NCI-H2107 treated with DMSO at 0.1 percent for 48 hours (cell line): Measurements from ENCODE around the gene EBLN2.

ENCODE experiments used
- DNase-seq: peaks from one replicate; lab custom pipeline; 2025; ENCODE audit not compliant: unreplicated experiment; lab: John Stamatoyannopoulos, UW

The EBLN2 gene

DNA sequence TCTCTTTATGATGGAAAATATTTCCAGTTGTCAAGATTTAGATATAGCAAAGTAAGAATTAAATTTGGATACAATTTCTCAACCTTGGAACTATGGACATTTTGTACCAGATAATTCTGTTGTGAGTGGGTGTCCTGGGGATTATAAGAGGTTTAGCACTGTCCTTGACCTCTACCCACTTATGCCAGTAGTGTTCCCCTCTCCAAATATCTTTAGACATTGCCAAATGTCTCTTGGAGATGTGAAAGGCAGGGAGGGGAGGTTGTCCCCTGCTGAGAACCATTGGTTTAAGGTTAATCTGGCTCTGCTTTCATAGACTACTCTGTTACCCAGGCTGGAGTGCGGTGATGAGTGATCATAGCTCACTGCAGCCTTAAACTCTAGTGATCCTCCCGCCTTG is at the start of gene EBLN2:
TSS of gene EBLN2 (plus strand) at position 244 of the 400 bp plus-strand sequence. CDS start 423 bp downstream, outside the sequence.
- no peak for DNase-seq

DNA sequence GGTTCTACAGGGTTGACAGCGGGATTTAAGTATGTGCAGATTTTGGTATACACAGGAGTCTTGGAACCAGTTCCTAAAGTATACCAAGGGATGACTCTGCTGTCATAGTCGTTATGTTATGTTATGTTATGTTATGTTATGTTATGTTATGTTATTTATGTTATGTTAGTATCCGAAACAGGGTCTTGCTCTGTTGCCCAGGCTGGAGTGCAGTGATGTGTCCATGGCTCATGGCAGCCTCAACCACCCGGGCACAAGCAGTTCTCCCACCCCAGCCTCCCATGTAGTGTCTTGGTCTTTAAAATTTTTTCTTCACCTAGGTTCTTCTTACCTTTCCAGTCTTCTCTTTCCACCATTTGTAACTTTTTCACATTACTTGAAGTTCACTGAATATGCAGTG is 43.2 kb upstream of the EBLN2 start:
- DNase-seq = no peak

DNA sequence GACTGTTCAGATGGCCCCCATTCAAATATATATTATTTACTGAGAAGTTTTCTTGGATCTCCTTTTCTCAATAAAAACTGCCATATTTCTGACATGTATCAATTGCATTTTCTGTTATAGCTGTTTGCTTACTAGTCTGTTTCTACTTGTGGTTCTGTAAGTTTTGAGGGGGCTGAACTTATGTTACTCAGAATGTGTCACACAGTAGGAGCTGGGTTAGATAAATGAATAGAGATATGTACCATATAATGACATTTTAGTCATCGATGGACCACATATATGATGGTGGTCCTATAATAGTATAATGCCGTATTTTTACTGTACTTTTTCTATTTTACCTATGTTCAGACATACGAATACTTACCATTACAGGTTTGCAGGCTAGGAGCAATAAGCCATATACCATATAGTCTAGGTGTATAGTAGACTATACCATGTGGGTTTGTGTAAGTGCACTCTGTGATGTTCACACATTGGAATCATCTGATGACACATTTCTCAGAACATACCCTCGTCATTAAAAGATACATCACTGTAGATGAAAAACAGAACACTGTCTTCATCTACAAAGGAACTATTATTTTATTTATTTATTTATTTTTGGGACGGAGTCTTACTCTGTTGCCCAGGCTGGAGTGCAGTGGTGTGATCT is 42.5 kb upstream of the EBLN2 start:
- no peak for DNase-seq

DNA sequence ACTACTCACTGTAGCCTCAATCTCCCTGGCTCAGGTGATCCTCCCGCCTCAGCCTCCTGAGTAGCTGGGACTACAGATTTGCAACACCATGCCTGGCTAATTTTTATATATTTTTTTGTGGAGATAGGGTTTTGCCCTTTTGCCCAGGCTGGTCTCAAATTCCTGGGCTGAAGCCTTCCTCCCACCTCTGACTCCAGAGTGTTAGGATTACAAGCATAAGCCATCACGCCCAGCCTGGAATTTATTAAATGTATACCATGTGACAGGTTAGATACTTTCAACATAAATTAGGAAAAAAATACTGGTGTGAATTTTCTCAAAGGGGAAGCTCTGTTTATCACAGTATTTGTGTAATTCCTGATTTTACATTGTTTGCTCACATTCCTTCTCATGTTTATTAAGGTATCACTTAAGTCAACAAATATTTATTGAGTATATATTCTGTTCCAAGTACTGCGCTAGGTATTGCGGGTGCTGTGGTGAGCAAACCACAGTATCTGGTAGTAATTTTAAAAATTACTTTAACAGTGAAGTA is 40.1 kb upstream of the EBLN2 start:
- DNase-seq = no peak

DNA sequence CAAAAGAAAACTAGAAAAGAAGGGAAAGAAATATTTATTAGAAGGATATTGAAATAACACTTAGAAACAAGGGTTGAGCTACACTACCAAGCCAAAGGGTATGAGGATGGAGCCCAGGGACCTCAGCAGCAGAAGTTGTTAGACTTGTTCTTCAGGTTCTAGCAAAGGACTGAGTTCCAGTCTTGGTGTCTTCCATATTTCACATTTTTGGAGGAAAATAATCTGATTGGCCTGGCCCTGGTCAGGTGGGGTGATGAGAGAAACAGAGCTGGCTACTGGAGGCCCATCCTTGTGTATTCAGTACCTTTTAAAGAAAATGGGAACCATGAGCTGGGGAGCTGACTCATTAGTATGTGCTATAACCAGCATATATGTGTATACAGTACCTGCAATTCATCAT is 36.6 kb upstream of the EBLN2 start:
- no peak for DNase-seq

DNA sequence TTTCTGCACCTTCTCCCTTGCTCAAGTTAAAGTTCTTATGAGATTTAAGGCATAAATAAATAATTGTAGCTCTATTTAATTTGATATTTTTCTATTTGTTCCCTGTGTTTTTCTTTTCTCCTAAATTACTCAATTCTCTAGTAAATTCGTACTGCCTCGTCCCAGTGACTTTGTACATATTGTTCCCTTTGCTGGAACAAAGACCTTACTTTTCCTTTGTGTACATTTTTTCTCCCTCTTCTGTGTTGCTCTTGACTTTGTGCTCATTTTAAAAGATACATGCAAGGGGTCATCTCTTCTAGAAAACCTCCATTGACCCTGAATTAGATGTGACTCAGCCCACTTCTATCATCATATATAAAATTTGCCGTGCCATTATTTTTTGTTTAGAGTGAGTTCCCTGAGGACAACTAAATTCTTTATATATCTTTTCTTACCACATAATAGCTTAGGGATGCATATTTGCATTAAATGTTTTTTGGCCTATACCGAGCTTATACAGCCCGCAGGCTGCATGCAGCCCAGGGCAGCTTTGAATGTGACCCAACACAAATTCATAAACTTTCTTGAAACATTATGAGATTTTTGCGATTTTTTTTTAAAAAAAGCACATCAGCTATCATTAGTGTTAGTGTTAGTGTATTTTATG is 35.2 kb upstream of the EBLN2 start:
- DNase-seq = no peak

DNA sequence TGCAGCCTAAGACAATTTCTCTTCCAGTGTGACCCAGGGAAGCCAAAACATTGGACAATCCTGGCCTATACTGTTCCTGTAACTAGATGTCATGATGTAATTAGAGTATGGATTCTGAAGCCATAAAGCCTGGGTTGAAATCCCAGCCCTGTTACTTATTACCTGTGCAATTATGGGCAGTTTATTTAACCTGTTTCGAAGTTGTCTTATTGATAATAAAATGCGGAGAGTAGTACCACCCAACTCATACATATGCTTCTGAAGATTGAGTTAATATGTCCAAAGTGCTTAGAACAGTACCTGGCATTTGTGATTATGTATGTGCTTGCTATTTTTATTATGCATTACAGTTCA is 34.7 kb upstream of the EBLN2 start:
- no peak for DNase-seq

DNA sequence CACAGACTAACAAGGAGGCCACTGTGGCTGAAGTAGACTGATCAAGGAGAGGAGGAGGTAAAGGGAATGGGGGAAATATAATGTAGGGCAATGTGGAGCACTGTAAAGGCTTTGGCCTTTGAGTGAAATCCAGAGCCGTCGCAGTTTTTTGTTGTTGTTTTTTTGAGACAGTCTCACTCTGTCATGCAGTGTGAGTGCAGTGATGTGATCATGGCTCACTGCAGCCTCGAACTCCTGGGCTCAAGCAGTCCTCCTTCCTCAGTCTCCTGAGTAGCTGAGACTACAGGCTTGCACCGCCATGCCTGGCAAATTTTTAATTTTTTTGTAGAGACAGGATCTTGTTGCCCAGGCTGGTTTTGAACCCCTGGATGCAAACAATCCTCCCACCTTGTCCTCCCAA is 32.7 kb upstream of the EBLN2 start:
- no peak for DNase-seq

DNA sequence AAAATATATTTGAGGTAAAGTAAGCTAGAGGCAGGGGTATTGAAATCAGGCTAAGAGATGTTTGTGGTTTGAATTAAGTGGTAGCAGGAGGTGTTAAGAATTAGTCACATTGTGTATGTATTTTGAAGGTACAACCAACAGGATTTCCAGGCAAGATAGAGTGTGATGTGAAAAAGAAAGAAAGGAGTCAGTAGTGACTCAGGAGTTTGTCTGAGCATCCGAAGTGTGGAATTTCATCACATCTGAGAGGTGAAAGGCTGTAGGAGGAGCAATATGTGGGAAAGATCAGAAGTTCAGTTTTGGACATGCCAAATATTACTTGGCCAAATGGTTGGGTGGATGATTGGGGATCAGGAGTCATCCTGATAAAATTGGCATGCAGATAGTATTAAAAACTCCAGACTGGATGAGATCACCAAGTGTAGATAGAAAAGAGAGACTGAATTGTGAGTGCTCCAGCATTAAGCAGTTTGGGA is 32.1 kb upstream of the EBLN2 start:
- DNase-seq = no peak

DNA sequence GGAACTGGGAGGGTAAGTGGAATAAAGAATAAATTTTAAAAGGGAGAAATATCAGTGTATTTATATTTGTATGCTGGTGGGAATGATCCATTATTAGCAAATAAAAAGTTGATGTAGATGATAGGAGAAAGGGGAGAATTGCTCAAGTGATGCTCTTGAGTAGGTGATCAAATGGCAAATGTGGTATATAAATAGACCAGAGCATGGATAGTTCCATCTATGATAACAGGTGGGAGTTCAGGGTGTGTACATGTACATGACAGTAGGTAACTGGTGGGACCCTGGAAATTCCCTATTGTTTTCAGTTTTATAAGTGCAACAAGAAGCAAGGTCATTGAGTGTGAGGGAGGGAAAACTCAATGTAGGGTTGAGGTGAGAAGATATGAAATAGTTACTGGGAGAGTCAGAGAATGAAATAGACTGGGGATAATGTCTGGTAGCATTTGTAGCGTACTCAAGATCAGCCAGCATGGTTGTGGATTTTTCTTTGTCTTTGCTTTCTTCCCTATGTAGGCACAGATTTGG is 31.3 kb upstream of the EBLN2 start:
- no peak for DNase-seq

DNA sequence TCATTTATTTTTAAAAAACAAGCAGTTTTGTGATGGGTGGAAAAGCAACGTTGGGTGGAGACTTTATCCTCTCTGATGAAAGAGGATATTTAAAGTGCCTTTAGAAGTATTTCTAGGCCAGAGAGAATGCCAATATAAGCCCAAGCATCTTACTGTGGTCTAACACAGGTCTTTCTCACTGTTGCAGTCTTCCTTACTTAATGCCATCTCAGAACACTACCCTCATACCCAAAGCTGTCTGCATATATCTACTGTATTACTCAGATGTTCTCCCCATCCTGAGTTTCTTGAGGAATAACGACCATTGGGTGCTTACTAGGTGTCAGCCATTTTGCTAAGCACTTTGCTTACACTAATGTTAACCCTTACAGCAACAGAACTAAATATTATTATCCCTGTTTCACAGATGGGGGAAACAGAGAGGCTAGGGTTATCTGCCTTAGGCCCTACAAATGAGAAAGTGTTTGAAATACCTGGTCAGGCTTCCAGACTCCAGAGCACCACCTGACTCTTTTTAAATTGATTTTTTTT is 29.8 kb upstream of the EBLN2 start:
- no peak for DNase-seq

DNA sequence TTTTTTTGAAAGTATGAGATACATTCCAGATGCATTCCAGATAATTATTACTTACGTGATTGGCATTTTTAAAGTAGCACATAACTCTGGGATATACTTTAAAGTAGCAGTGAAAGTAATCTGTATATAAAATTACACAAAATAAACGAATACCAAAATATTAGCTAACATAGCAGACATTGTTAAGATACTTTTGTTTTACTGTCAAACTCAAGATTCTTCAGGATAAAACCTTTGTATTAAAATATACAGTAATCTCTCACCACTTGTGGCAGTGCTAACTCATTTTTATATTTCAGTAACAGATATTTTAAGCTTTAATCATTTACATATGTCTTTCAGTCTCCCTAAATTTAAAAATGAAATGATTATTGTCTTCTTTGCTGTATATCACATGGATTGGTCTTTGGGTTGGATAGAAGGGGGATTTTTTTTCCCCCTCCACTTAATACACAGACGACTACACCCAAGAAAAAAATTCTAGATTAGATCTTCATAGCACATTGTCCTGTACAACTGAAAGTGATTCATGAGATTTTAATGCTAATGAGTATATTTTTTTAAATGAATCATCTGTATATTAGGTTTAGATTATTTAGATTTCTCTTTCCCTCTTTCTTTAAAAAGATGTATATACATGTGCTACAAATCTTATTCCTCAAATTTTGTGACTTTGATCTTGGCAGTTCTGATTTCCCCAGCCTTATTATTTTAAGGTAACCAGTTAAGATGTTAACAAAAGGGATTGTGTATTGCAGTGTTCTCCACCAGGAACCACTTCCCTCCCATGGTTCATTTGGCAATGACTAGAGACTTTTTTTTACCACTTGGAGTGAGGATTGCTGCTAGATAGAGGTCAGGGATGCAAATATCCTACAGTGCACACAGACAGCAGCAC is 24.5 kb upstream of the EBLN2 start:
- DNase-seq = no peak

DNA sequence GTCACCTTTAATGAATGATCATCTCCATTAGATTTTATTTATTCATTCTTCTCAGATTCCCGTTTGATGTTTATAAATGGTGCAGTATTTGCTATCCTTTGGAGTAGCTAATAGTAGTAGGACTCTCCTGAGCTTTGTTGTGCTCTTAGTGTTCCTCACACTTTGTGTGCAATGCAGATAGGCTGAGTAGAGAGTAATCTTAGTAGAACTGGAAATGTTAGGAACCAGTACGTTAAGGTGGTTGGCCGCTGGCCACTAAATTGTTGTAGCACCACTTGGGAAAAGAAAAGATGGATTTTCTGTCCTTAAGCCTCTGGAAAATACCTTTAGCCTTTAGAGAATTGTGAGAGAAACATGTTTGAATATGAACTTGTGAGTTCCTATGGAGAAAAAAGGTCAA is 19.9 kb upstream of the EBLN2 start:
- no peak for DNase-seq

DNA sequence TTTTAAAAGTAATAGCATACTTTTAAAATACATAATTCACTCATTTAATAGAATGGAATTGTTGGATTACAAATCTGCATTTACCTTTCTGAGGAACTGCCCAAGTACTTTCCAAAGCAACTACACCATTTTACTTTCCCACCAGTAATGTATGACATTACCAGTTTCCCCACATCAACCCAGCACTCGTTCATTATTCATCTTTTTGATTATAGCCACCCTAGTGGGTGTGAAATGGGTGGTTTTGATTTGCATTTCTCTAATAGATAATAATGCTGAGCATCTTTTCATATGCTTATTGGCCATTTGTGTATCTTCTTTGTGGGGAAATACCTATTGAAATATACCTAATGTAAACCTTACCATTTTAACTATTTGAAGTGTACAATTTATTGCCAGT is 18.0 kb upstream of the EBLN2 start:
- DNase-seq = no peak

DNA sequence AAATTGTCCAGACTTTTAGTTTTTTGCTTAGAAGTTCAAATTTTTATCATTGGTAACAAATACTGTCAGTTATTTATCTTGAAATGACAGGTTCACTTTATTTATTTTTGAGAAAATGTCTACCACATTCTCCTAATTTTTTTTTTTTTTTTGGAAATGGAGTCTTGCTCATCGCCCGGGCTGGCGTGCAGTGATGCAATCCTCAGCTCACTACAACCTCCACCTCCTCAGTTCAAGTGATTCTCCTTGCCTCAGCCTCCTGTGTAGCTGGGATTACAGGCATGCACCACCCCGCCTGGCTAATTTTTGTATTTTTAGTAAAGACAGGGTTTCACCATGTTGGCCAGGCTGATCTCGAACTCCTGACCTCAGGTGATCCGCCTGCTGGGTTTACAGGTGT is 16.1 kb upstream of the EBLN2 start:
- DNase-seq = no peak

DNA sequence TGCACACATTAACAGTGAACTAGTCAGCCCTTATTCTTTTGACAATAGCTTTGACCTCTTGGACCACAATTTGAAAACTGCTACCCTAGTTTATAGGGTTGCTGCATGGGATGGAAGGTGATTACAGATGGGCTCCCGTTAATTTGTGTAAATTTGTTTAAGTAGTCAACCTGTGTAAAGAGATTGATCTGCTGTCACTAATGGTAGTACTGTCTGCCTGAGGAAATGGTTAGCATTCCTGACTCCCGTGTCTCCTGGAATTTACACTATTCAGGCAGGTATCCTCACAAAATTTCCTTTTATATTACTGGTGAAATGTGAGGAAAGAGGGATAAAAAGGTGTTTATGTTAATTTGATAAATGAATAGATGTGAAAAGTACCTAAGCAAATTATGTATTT is 15.3 kb upstream of the EBLN2 start:
- DNase-seq = no peak

DNA sequence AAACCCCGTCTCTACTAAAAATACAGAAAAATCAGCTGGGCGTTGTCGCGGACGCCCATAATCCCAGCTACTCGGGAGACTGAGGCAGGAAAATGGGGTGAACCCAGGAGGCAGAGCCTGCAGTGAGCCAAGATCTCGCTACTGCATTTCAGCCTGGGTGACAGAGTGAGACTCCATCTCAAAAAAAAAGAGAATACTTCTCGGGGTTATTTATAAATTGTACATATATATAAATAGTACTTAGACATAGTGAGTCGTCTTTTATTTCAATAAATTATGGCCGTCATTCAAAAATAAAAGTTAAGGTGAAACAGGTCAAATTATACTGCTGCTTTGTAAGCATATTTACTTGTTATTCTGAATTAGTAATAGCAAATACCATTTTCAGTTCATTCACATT is 12.1 kb upstream of the EBLN2 start:
- no peak for DNase-seq

DNA sequence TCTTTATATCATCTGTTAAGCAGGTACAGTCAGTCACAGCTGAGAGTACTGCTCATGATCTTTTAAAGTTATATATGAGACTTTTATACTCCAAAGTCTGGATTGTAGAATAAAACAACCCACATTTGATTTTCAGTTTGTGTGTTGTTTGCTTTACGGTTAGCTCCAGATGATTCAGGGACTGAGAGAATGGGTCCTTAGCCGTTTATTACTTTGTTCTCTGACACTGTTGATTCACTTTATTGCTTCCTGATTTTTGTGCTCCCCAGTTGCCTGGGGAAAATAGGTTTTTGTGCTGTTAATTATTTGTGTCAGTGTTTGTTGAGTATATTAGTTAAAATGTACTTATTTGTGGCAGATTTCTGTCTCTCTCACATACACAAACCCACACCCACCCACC is 8.6 kb upstream of the EBLN2 start:
- no peak for DNase-seq

DNA sequence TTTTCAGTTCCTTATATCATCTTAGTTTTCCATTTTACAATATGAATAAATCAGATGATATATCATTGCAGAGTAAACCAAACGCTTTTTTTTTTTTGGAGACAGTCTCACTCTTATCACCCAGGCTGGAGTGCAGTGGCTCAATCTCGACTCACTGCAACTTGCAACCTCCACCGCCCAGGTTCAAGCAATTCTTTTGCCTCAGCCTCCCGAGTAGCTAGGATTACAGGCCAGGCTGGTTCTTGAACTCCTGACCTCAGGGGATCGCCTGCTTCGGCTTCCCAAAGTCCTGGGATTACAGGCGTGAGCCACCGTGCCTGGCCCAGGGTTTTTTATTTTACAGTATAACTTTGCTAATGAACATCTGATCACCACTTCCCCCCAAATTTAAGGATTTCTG is 5.9 kb upstream of the EBLN2 start:
- no peak for DNase-seq

DNA sequence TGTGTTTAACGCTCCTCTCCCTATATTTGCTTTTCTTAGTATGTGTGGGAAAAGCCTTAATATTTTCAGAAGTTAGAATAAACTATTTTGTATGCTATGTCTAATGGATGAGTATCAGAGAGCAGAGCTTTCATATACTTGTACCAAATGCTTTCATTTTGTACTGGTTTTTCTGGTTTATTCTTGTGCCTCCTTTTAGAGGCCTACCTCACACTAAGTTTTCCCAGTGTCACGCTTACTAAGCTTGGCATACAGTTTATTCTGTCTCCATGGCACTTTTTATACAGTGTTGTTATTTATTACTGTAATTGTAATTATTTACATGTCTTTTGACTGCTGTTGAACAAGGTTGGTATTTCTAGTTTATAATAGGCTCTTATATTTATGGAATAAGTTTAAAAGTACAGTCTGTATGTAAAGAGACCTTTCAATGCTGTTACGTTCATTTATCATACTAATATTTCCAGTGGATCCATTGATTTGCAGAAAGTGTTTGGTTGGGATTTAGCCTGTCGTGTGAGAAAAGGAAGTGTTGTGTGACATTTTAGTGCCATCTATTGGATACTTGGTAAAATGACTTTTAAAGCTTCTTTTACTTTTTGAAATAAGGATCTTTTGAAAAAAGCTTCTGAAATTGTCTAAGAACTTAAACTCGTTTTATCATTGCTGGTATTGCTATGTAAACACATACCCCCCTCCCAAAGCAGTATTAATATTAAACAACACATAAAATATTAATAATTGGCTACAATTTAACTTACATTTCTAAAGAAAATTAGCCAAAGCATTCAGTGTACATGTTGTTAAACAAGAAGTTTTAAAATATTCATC is 5.2 kb upstream of the EBLN2 start:
- peak; percentile 46 for DNase-seq

DNA sequence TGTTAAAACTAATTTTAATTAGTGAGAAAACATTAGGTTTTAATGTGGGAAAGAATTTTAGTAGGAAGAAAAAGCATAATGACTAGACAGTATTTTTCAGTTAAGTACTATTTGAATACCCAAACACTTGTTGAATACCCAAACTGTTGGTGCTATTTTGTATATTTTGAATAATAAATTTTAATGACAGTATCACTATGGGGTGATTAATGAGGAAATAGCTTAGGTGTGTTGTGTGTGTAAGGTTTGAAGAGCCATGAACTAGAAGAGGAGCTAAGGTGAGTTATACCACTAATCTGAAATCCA is 4.7 kb upstream of the EBLN2 start:
- no peak for DNase-seq
